Activated T-helper 1 cell treated with Interleukin-2 at 50 U/mL for 16 hours (primary cell): Measurements from ENCODE around the gene SUPT3H.

ENCODE experiments used
- DNase-seq: peaks from one replicate; pipeline ENCODE4 v3.0.0-alpha.2; 2020; ENCODE audit warnings: low read depth

The SUPT3H gene

DNA sequence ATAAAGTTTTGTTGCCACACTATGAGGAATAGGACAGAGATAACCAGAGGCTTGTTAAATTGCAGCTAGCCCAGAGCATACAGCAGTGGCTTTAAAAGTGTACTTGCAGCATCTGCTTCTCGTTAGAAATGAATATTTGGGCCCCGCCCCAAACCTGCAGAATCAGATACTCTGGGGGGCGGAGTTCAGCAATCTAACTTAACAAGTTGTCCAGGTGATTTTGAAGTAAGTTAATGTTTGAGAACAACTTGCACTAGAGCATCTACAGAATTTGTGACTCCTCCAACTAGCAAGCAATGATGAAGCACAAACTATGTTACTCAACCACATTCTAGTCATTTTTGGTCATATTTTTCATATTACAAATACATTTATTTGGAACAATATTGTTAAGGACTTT, 10.6 kb upstream of the SUPT3H start:
- no peak for DNase-seq

GRCh38 chr6:45387236-45387635, 9.5 kb upstream of the SUPT3H start:
- DNase-seq = no peak

- no peak for DNase-seq
Observed at GRCh38 chr6:45386501-45386900, 8.8 kb upstream of the SUPT3H start.

GRCh38 chr6:45382391-45382790, 4.7 kb upstream of the SUPT3H start:
- no peak for DNase-seq

GRCh38 chr6:45378334-45378926, 696 bp upstream of the SUPT3H start:
- DNase-seq = peak; percentile 1

GRCh38 chr6:45377043-45377553, 636 bp downstream of the SUPT3H start:
- DNase-seq = no peak

- DNase-seq = no peak
Observed at GRCh38 chr6:45376310-45377042, 1.3 kb downstream of the SUPT3H start.

GRCh38 chr6:45375449-45375848, 2.3 kb downstream of the SUPT3H start:
- no peak for DNase-seq

GRCh38 chr6:45371924-45372573, 5.7 kb downstream of the SUPT3H start:
- DNase-seq = no peak

DNA sequence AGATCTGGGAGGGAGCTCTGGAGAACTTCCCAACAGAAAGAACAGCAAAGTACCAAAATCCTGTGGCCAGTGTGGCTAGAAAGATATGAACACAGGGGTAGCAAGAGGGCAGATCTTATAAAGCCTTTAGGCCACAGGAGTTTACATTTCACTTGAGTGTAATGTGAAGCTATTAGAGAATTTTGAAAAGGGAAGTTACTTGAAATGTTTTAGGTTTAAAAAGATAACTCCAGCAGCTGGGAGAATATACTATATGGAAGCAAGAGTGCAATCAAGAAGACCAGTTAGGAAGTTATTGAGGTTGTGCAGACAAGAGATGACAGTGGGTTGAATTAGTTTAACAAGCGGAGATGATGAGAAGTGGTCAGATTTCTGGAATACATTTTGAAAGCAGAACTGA, 7.9 kb downstream of the SUPT3H start:
- DNase-seq = no peak

DNA sequence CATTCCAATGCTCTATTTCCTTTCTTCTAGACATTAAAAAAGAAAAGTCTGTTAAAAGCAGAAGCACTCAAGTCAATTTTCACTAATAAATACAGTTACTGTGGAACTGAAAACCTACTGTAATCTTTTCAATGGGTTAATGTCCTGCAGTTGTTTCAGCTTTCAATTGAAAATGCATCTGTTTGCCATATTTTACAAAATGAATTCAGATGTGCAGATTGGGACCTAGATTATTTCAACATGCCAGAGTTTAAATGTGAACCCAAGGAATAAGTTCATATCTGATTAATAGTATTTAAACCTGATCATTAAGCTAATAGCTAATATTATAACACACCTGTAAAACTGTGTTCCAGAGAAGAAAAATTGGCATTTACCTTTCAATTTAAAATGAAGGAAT, 9.7 kb downstream of the SUPT3H start:
- DNase-seq = no peak

DNA sequence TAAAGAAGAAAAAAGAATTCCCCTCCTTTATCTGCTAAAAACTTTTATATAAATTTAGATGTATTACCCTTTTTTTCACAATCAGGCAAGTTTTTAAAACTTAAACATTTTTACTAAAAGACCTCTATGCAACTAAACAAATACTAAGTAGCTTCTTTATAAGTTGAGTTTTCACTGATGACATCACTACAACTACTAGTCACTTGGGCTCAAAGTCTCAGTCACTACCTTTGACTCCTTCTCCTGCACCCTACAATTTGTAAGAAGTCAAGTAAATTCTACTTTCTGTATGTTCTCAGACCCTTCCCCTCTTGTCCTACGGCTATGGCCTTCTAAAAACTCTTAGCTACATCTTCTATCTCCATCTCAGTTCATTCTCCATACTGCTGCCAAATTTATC, 11.2 kb downstream of the SUPT3H start:
- DNase-seq = no peak

- no peak for DNase-seq
Observed at GRCh38 chr6:45365036-45365435, 12.7 kb downstream of the SUPT3H start.

- no peak for DNase-seq
Observed at GRCh38 chr6:45364466-45364865, 13.3 kb downstream of the SUPT3H start.

- DNase-seq = no peak
Observed at GRCh38 chr6:45353654-45354053, 24.1 kb downstream of the SUPT3H start.

GRCh38 chr6:45351667-45352066, 26.1 kb downstream of the SUPT3H start:
- no peak for DNase-seq

DNA sequence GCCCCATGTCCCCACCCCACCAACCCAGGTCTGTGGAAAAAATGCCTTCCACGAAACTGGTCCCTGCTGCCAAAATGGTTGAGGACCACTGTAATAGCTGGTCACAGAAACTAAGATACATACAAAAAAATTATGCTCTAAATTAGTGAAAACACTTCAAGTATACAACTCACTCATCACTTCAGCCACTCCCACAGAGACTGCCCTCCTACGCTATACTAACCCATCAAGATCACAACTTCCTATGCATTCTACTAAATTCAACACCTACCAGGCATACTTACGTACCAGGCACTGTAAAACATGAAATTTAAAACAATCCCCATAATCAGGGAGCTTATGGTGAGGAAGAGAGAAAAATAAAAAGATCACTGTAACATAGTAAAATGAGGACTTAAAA, 26.7 kb downstream of the SUPT3H start:
- no peak for DNase-seq

- no peak for DNase-seq
Observed at GRCh38 chr6:45350186-45350710, 27.5 kb downstream of the SUPT3H start.

DNA sequence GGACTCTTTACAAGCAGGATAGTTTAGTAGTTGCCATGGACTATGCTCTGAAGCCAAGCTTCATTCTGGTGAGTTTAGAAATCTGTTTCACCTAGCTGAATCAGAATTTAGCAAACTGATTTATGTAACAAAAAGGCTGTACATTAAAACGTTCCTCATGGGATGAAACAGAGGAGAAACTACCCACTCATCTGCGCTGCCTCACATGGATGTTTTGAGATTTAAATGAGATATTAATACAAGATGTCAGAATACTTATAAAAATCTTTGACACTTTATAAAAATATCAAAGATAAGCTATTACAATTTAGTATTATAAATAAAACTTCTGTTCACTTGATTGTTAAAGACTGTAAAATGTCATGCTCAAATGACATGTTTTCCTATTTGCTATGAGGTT, 32.8 kb downstream of the SUPT3H start:
- DNase-seq = no peak

DNA sequence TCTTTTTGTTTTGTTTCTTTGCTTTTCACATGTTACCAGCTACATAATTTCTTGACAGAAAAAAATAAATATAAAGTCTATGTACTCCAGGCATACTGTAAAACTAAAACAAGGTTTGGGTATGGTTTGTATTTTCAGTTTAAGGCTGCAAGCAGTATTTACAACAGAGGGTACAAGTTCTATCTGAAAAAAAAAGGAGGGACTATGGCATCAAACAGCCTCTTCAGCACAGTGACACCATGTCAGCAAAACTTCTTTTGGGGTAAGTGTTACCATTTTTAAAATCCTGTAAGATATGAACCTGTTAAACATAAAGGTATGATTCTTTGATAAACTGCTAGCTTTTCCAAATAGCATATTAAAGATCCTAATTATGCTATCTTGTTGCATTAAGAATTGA, 49.2 kb downstream of the SUPT3H start:
- DNase-seq = no peak

DNA sequence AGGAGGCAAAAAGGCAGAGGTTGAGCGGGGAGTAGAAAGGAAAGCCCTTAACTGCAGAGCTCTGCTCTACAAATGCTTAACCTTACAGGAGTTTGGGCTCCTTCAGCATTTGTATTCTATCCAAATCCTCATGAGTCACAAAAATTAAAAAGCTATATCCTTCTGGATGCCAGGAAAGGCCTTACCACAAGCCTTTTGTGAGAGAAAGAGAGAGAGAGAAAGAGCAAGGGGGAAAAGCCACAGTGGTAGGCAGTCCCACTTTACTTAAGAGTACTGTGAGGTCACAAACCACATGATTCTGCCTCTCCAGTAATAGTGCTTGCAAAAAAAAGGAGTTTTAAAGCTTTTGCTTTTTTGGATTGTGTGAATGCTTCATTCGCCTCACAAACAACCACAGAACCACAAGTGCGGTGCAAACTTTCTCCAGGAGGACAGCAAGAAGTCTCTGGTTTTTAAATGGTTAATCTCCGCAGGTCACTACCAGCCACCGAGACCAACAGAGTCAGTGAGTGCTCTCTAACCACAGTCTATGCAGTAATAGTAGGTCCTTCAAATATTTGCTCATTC, 49.7 kb downstream of the SUPT3H start, which contains the start of gene RUNX2:
Gene RUNX2, plus strand, starts transcription at position 375 of the 567 bp plus-strand sequence. CDS start 397 bp downstream, outside the sequence.
- DNase-seq = no peak

GRCh38 chr6:45326698-45327417, 50.9 kb downstream of the SUPT3H start:
- no peak for DNase-seq
